HK-2 (cell line): ENCODE results near the gene ARHGAP26.

Experiments
- DNase-seq: peaks from one replicate; pipeline ENCODE4 v3.0.0-alpha.2; 2018; ENCODE audit not compliant: unreplicated experiment

The ARHGAP26 gene

GRCh38 chr5:143220748-143221251, 450.6 kb downstream of the ARHGAP26 start:
- no peak for DNase-seq

- no peak for DNase-seq
Measured at GRCh38 chr5:143222287-143223231, 452.4 kb downstream of the ARHGAP26 start.

- DNase-seq: no peak
Measured at GRCh38 chr5:143224672-143225071, 454.5 kb downstream of the ARHGAP26 start.

GRCh38 chr5:143225511-143225910, 455.3 kb downstream of the ARHGAP26 start:
- DNase-seq: no peak

- DNase-seq: no peak
Measured at GRCh38 chr5:143226361-143226760, 456.2 kb downstream of the ARHGAP26 start.

GRCh38 chr5:143226872-143227271, 456.7 kb downstream of the ARHGAP26 start:
- DNase-seq: no peak

- DNase-seq: no peak
Measured at GRCh38 chr5:143227301-143227700, 457.1 kb downstream of the ARHGAP26 start.

GRCh38 chr5:143228597-143229293, 458.6 kb downstream of the ARHGAP26 start:
- DNase-seq: no peak

- no peak for DNase-seq
Measured at GRCh38 chr5:143229426-143229895, 459.3 kb downstream of the ARHGAP26 start.

- peak; percentile 60 for DNase-seq
Measured at GRCh38 chr5:143229896-143230675, 459.9 kb downstream of the ARHGAP26 start.

GRCh38 chr5:143230676-143230996, 460.5 kb downstream of the ARHGAP26 start:
- DNase-seq: no peak

GRCh38 chr5:143231416-143231815, 461.2 kb downstream of the ARHGAP26 start:
- no peak for DNase-seq

- DNase-seq: no peak
Measured at GRCh38 chr5:143231973-143232812, 462.0 kb downstream of the ARHGAP26 start.

GRCh38 chr5:143233031-143233430, 462.9 kb downstream of the ARHGAP26 start:
- no peak for DNase-seq

- DNase-seq: no peak
Measured at GRCh38 chr5:143234162-143234842, 464.1 kb downstream of the ARHGAP26 start.

GRCh38 chr5:143235423-143235822, 465.2 kb downstream of the ARHGAP26 start:
- no peak for DNase-seq

GRCh38 chr5:143236682-143237081, 466.5 kb downstream of the ARHGAP26 start:
- no peak for DNase-seq

- DNase-seq: no peak
Measured at GRCh38 chr5:143237664-143238063, 467.5 kb downstream of the ARHGAP26 start.

GRCh38 chr5:143238620-143239019, 468.4 kb downstream of the ARHGAP26 start:
- no peak for DNase-seq

GRCh38 chr5:143239882-143240518, 469.8 kb downstream of the ARHGAP26 start:
- DNase-seq: no peak
